H9 (cell line): ENCODE measurements around the gene SGCD. TPM values are rescaled to one million over a fixed set of nuclear protein-coding genes. Genes with fewer than 3 reads are reported as not detected.

Experiments used
- DNase-seq: peaks from one replicate; pipeline ENCODE4 v3.0.0-alpha.2; 2017
- H2AFZ ChIP-seq: one replicate; pipeline ENCODE4 v1.6.1; 2013; ENCODE audit warnings: mild to moderate bottlenecking, low read length, control low read depth, moderate library complexity
- H2AK5ac ChIP-seq: 2 replicates; pipeline ENCODE4 v1.6.1; 2013; ENCODE audit warnings: low read length, control low read depth, mixed read lengths; ENCODE audit not compliant: insufficient read length
- H2BK120ac ChIP-seq: one replicate; pipeline ENCODE4 v1.6.1; 2013; ENCODE audit warnings: low read depth, mild to moderate bottlenecking, low read length, control low read depth, inconsistent platforms; ENCODE audit not compliant: poor library complexity, severe bottlenecking
- H2BK12ac ChIP-seq: 2 replicates; pipeline ENCODE4 v1.6.1; 2013; ENCODE audit warnings: low read length, control low read depth, mixed read lengths, low read depth; ENCODE audit not compliant: insufficient read length
- H2BK15ac ChIP-seq: 2 replicates; pipeline ENCODE4 v1.6.1; 2013; ENCODE audit warnings: low read depth, low read length, control low read depth
- H2BK20ac ChIP-seq: one replicate; pipeline ENCODE4 v1.6.1; 2013; ENCODE audit warnings: low read depth, mild to moderate bottlenecking, low read length, control low read depth, inconsistent platforms; ENCODE audit not compliant: poor library complexity, severe bottlenecking
- H2BK5ac ChIP-seq: 2 replicates; pipeline ENCODE4 v1.6.1; 2013; ENCODE audit warnings: low read length, control low read depth, mixed read lengths; ENCODE audit not compliant: insufficient read length
- H3K14ac ChIP-seq: 2 replicates; pipeline ENCODE4 v1.6.1; 2013; ENCODE audit warnings: low read length, control low read depth; ENCODE audit not compliant: insufficient read depth
- H3K18ac ChIP-seq: 2 replicates; pipeline ENCODE4 v1.6.1; 2013; ENCODE audit warnings: low read depth, mild to moderate bottlenecking, mixed read lengths, low read length, control low read depth; ENCODE audit not compliant: insufficient read length
- H3K23ac ChIP-seq: 2 replicates; pipeline ENCODE4 v1.6.1; 2013; ENCODE audit warnings: low read length, control low read depth, mixed read lengths, low read depth; ENCODE audit not compliant: insufficient read length
- H3K23me2 ChIP-seq: 2 replicates; pipeline ENCODE4 v1.6.1; 2013; ENCODE audit warnings: low read depth, mild to moderate bottlenecking, mixed read lengths, low read length, control low read depth; ENCODE audit not compliant: insufficient read length, poor library complexity, severe bottlenecking
- H3K27ac ChIP-seq: 2 replicates; pipeline ENCODE4 v1.5.1; 2013; ENCODE audit warnings: low read length, control low read depth, mixed read lengths, low read depth; ENCODE audit not compliant: insufficient read length
- H3K27me3 ChIP-seq: 2 replicates; pipeline ENCODE4 v1.6.1; 2013; ENCODE audit warnings: low read length, control low read depth, inconsistent platforms; ENCODE audit not compliant: insufficient read depth
- H3K4ac ChIP-seq: 2 replicates; pipeline ENCODE4 v1.6.1; 2013; ENCODE audit warnings: low read depth, mild to moderate bottlenecking, control low read depth, inconsistent platforms, low read length, moderate library complexity
- H3K4me1 ChIP-seq: 2 replicates; pipeline ENCODE4 v1.6.1; 2013; ENCODE audit warnings: low read length, control low read depth, inconsistent platforms; ENCODE audit not compliant: insufficient read depth
- H3K4me2 ChIP-seq: 2 replicates; pipeline ENCODE4 v1.6.1; 2013; ENCODE audit warnings: low read length, control low read depth, mixed read lengths; ENCODE audit not compliant: insufficient read length, insufficient read depth
- H3K56ac ChIP-seq: 2 replicates; pipeline ENCODE4 v1.6.1; 2013; ENCODE audit warnings: low read depth, mild to moderate bottlenecking, mixed read lengths, low read length, control low read depth; ENCODE audit not compliant: insufficient read length
- H3K79me1 ChIP-seq: 2 replicates; pipeline ENCODE4 v1.6.1; 2013; ENCODE audit warnings: low read depth, mild to moderate bottlenecking, moderate library complexity, low read length, control low read depth, inconsistent platforms; ENCODE audit not compliant: insufficient read depth, poor library complexity, severe bottlenecking
- H3K79me2 ChIP-seq: 2 replicates; pipeline ENCODE4 v1.6.1; 2013; ENCODE audit warnings: low read length, control low read depth, inconsistent platforms; ENCODE audit not compliant: insufficient read depth
- H3K9ac ChIP-seq: 2 replicates; pipeline ENCODE4 v1.6.1; 2013; ENCODE audit warnings: low read length, control low read depth, mixed read lengths; ENCODE audit not compliant: insufficient read length; ENCODE audit errors: extremely low read depth
- H3K9me3 ChIP-seq: one replicate; pipeline ENCODE4 v1.6.1; 2013; ENCODE audit warnings: low read depth, low read length, inconsistent platforms; ENCODE audit not compliant: control insufficient read depth
- H3T11ph ChIP-seq: one replicate; pipeline ENCODE4 v1.6.1; 2013; ENCODE audit warnings: mild to moderate bottlenecking, low read length, control low read depth, inconsistent platforms
- H4K20me1 ChIP-seq: one replicate; pipeline ENCODE4 v1.6.1; 2013; ENCODE audit not compliant: control insufficient read depth, insufficient read length, insufficient read depth
- H4K5ac ChIP-seq: 2 replicates; pipeline ENCODE4 v1.6.1; 2013; ENCODE audit warnings: low read depth, mild to moderate bottlenecking, mixed read lengths, low read length, control low read depth; ENCODE audit not compliant: insufficient read length
- H4K8ac ChIP-seq: replicated peaks from 2 replicates; pipeline ENCODE4 v1.6.1; 2013; ENCODE audit warnings: low read length, control low read depth, mixed read lengths, low read depth; ENCODE audit not compliant: insufficient read length
- H4K91ac ChIP-seq: 2 replicates; pipeline ENCODE4 v1.6.1; 2013; ENCODE audit warnings: low read depth, mild to moderate bottlenecking, moderate library complexity, mixed read lengths, low read length, control low read depth; ENCODE audit not compliant: insufficient read length
- H3K27ac Mint-ChIP-seq, 3 experiments: 2 replicates in 2 of 3; 3 replicates in 1 of 3; pipeline ENCODE4 v1.8.0; 2020 to 2021; ENCODE audit warnings: mixed read lengths in 3 of 3, mild to moderate bottlenecking in 1 of 3, moderate library complexity in 1 of 3
- H3K27me3 Mint-ChIP-seq: 2 replicates; pipeline ENCODE4 v1.8.0; 2021; ENCODE audit warnings: low read depth, mild to moderate bottlenecking, moderate library complexity, mixed read lengths
- H3K36me3 Mint-ChIP-seq, 3 experiments: 2 replicates in 2 of 3; 3 replicates in 1 of 3; pipeline ENCODE4 v1.8.0; 2020 to 2021; ENCODE audit warnings: low read depth in 3 of 3, mixed read lengths in 3 of 3; ENCODE audit not compliant: insufficient read depth in 1 of 3
- H3K4me1 Mint-ChIP-seq, 2 experiments: 2 replicates each; pipeline ENCODE4 v1.8.0; 2020; ENCODE audit warnings: mixed read lengths in 2 of 2
- H3K4me3 Mint-ChIP-seq, 2 experiments: 2 replicates in 1 of 2; 3 replicates in 1 of 2; pipeline ENCODE4 v1.8.0; 2020 to 2021; ENCODE audit warnings: mild to moderate bottlenecking in 2 of 2, mixed read lengths in 2 of 2, moderate library complexity in 1 of 2
- H3K9me3 Mint-ChIP-seq, 2 experiments: 2 replicates in 1 of 2; 3 replicates in 1 of 2; pipeline ENCODE4 v1.8.0; 2020; ENCODE audit warnings: mild to moderate bottlenecking in 2 of 2, mixed read lengths in 2 of 2, moderate library complexity in 1 of 2
- WGBS: extraction: QIAGEN DNeasy Blood & Tissue Kit; methylation state at CpG from one replicate; pipeline ENCODE4 v1.1.7; 2013; ENCODE audit warnings: missing lambda C conversion rate, low lambda C conversion rate, mixed read lengths; ENCODE audit not compliant: insufficient read length; ENCODE audit errors: extremely low coverage; 5-methylcytosine and 5-hydroxymethylcytosine counted together
- total RNA-seq: library from RNA; stranded (reverse); gene quantifications from 2 replicates; pipeline ENCODE4 v1.2.1, GENCODE V29; 2021
- TF ChIP-seq, protein P1 (sequence below): fragments of 200-600 bp; sonication (generic); conservative IDR thresholded peaks from 3 replicates; pipeline ENCODE4 v1.8.0; 2021; ENCODE audit warnings: antibody characterized with exemption, mild to moderate bottlenecking

The SGCD gene
- total RNA-seq, 1 experiment from 2014 or later = 0.11 TPM

DNA sequence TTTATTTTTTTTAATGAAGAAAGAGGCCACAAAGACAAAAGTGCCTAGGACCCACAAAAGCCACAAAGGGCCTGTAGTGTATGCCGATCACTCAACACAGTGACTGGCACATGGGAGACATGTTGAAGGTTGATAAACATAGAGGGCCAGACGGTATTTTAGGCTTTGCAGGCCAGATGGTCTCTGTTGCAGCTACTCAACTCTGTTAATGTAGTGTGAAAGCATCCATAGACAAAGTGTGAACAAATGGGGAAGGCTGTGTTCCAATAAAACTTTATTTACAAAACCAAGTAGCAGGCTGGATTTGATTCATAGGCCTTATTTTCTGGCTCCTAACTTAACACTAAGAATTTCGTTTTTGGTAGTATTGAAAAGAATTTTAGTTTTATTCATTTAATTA is 139.9 kb downstream of the SGCD start:
- Mint-ChIP-seq H3K27ac (no peak overlapping the region), H3K9me3 (no peaks in the 10 kb centered on the region), H3K4me3 (no peak overlapping the region), H3K36me3 (no peaks in the 10 kb centered on the region), H3K27me3 (no peaks in the 10 kb centered on the region), H3K4me1 (no peaks in the 10 kb centered on the region; a peak in 1 of 4 replicates)
- Histone ChIP-seq H3K56ac (no peak overlapping the region), H3K79me1 (no peaks in the 10 kb centered on the region), H3K23ac (no peak overlapping the region), H3K79me2 (no peaks in the 10 kb centered on the region), H3K9me3 (no peaks in the 10 kb centered on the region), H2BK15ac (no peak overlapping the region), H4K91ac (no peak overlapping the region), H2BK12ac (no peak overlapping the region), H3K27ac (no peak overlapping the region), H3T11ph (no peak overlapping the region), H3K14ac (no peak overlapping the region), H4K8ac (no peak overlapping the region), H3K27me3 (no peaks in the 10 kb centered on the region), H3K9ac (no peak overlapping the region), H3K23me2 (no peaks in the 10 kb centered on the region), H2BK120ac (no peak overlapping the region), H2AK5ac (no peak overlapping the region), H3K4me1 (no peaks in the 10 kb centered on the region), H2AFZ (no peak overlapping the region), H4K5ac (no peak overlapping the region), H4K20me1 (no peaks in the 10 kb centered on the region), H3K18ac (no peak overlapping the region), H3K4me2 (no peak overlapping the region), H2BK20ac (no peak overlapping the region), H2BK5ac (no peak overlapping the region), H3K4ac (no peak overlapping the region)
- no CpG with 5 or more reads among the region's 3 CpGs for WGBS
- no peak for DNase-seq
- TF ChIP-seq, protein P1, sequence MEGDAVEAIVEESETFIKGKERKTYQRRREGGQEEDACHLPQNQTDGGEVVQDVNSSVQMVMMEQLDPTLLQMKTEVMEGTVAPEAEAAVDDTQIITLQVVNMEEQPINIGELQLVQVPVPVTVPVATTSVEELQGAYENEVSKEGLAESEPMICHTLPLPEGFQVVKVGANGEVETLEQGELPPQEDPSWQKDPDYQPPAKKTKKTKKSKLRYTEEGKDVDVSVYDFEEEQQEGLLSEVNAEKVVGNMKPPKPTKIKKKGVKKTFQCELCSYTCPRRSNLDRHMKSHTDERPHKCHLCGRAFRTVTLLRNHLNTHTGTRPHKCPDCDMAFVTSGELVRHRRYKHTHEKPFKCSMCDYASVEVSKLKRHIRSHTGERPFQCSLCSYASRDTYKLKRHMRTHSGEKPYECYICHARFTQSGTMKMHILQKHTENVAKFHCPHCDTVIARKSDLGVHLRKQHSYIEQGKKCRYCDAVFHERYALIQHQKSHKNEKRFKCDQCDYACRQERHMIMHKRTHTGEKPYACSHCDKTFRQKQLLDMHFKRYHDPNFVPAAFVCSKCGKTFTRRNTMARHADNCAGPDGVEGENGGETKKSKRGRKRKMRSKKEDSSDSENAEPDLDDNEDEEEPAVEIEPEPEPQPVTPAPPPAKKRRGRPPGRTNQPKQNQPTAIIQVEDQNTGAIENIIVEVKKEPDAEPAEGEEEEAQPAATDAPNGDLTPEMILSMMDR = no peak
